Effector memory CD8-positive, alpha-beta T cell (primary cell): Measurements from ENCODE around the gene SMAP1.

Experiments used
- ATAC-seq: fragments of 150-1000 bp; cut with Tn5 transposase; replicated peaks from 2 replicates; pipeline ENCODE4 v1.10.0; 2021; ENCODE audit warnings: mild to moderate bottlenecking, moderate library complexity
- DNase-seq, 3 experiments: peaks; one replicate each; pipeline ENCODE4 v3.0.0; 2021
- H3K27ac Mint-ChIP-seq, 2 donors: one replicate each; pipeline ENCODE4 v1.8.0; 2022; ENCODE audit warnings: mild to moderate bottlenecking in 2 of 2, mixed read lengths in 2 of 2, moderate library complexity in 2 of 2
- H3K27me3 Mint-ChIP-seq, 2 donors: one replicate each; pipeline ENCODE4 v1.8.0; 2022; ENCODE audit warnings: mixed read lengths in 2 of 2
- H3K36me3 Mint-ChIP-seq: one replicate; pipeline ENCODE4 v1.8.0; 2022; ENCODE audit warnings: mild to moderate bottlenecking, moderate library complexity, mixed read lengths; ENCODE audit not compliant: insufficient read depth
- H3K4me1 Mint-ChIP-seq, 2 donors: one replicate each; pipeline ENCODE4 v1.8.0; 2022; ENCODE audit warnings: low read depth in 2 of 2, mixed read lengths in 2 of 2
- H3K4me3 Mint-ChIP-seq, 2 donors: one replicate each; pipeline ENCODE4 v1.8.0; 2022; ENCODE audit warnings: mild to moderate bottlenecking in 2 of 2, mixed read lengths in 2 of 2, moderate library complexity in 2 of 2
- H3K9me3 Mint-ChIP-seq, 2 donors: one replicate each; pipeline ENCODE4 v1.8.0; 2022; ENCODE audit warnings: mixed read lengths in 2 of 2

SMAP1 gene

GRCh38 chr6:70666706-70667105 lies 977 bp upstream of the SMAP1 start:
- H3K36me3 Mint-ChIP-seq = peaks cover 18% of the 10 kb centered on the region
- H3K27me3 Mint-ChIP-seq = peaks cover 0 to 10% of the 10 kb centered on the region in 2 donors
- H3K9me3 Mint-ChIP-seq = no peaks in the 10 kb centered on the region
- no peak for DNase-seq
- peak overlapping the region in 1 of 2 donors; percentile 81 for H3K4me3 Mint-ChIP-seq
- peaks cover 27 to 36% of the 10 kb centered on the region in 2 donors for H3K4me1 Mint-ChIP-seq
- peak overlapping the region; percentile 81 to 94 for H3K27ac Mint-ChIP-seq
- ATAC-seq = no peak

GRCh38 chr6:70667256-70667710 lies 400 bp upstream of the SMAP1 start:
- no peak for ATAC-seq
- H3K4me1 Mint-ChIP-seq = peaks cover 33 to 41% of the 10 kb centered on the region in 2 donors
- H3K36me3 Mint-ChIP-seq = peaks cover 18% of the 10 kb centered on the region
- H3K9me3 Mint-ChIP-seq = no peaks in the 10 kb centered on the region
- peaks cover 0 to 4% of the 10 kb centered on the region in 2 donors for H3K27me3 Mint-ChIP-seq
- H3K27ac Mint-ChIP-seq = peak overlapping the region; percentile 81 to 94
- H3K4me3 Mint-ChIP-seq = peak overlapping the region; percentile 81 to 93
- DNase-seq = no peak

- H3K27me3 Mint-ChIP-seq = no peaks in the 10 kb centered on the region
- peak overlapping the region; percentile 50 to 81 for H3K27ac Mint-ChIP-seq
- peaks cover 43 to 52% of the 10 kb centered on the region in 2 donors for H3K4me1 Mint-ChIP-seq
- peaks cover 18% of the 10 kb centered on the region for H3K36me3 Mint-ChIP-seq
- DNase-seq (no peak), ATAC-seq (no peak)
- peak overlapping the region; percentile 81 to 93 for H3K4me3 Mint-ChIP-seq
- no peaks in the 10 kb centered on the region for H3K9me3 Mint-ChIP-seq
Measured at GRCh38 chr6:70668499-70668812, 773 bp downstream of the SMAP1 start.

GRCh38 chr6:70669133-70669532 lies 1.4 kb downstream of the SMAP1 start:
- peak overlapping the region; percentile 50 to 81 for H3K27ac Mint-ChIP-seq
- DNase-seq (no peak), ATAC-seq (no peak)
- H3K4me3 Mint-ChIP-seq = peak overlapping the region; percentile 81 to 93
- H3K4me1 Mint-ChIP-seq = peaks cover 47 to 58% of the 10 kb centered on the region in 2 donors
- no peaks in the 10 kb centered on the region for H3K9me3 Mint-ChIP-seq
- H3K36me3 Mint-ChIP-seq = peaks cover 18% of the 10 kb centered on the region
- no peaks in the 10 kb centered on the region for H3K27me3 Mint-ChIP-seq

GRCh38 chr6:70672549-70672948 lies 4.9 kb downstream of the SMAP1 start:
- H3K27ac Mint-ChIP-seq = peak overlapping the region; percentile 5 to 53
- peaks cover 47 to 62% of the 10 kb centered on the region in 2 donors for H3K4me1 Mint-ChIP-seq
- no peak overlapping the region for H3K4me3 Mint-ChIP-seq
- no peak for ATAC-seq
- peaks cover 10% of the 10 kb centered on the region for H3K36me3 Mint-ChIP-seq
- H3K27me3 Mint-ChIP-seq = no peaks in the 10 kb centered on the region
- DNase-seq = no peak
- no peaks in the 10 kb centered on the region for H3K9me3 Mint-ChIP-seq

- ATAC-seq (no peak), DNase-seq (no peak)
- Mint-ChIP-seq H3K9me3 (no peaks in the 10 kb centered on the region), H3K36me3 (peaks cover 9% of the 10 kb centered on the region), H3K4me3 (no peak overlapping the region), H3K27me3 (no peaks in the 10 kb centered on the region), H3K4me1 (peaks cover 47 to 62% of the 10 kb centered on the region in 2 donors), H3K27ac (peak overlapping the region; percentile 5 to 80)
Measured at GRCh38 chr6:70673054-70673453, 5.4 kb downstream of the SMAP1 start.

GRCh38 chr6:70673601-70674000 lies 5.9 kb downstream of the SMAP1 start:
- ATAC-seq (peak; percentile 40), DNase-seq (no peak)

GRCh38 chr6:70675822-70676221 lies 8.1 kb downstream of the SMAP1 start:
- H3K9me3 Mint-ChIP-seq = no peaks in the 10 kb centered on the region
- no peak overlapping the region for H3K27ac Mint-ChIP-seq
- no peaks in the 10 kb centered on the region for H3K27me3 Mint-ChIP-seq
- H3K4me1 Mint-ChIP-seq = peaks cover 41 to 60% of the 10 kb centered on the region in 2 donors
- no peak for ATAC-seq
- H3K36me3 Mint-ChIP-seq = peaks cover 3% of the 10 kb centered on the region
- DNase-seq = no peak
- no peak overlapping the region for H3K4me3 Mint-ChIP-seq

More at GRCh38 chr6:70673601-70674000, 5.9 kb downstream of the SMAP1 start:
- Mint-ChIP-seq H3K4me1 (peaks cover 47 to 63% of the 10 kb centered on the region in 2 donors), H3K27me3 (no peaks in the 10 kb centered on the region), H3K36me3 (peaks cover 5% of the 10 kb centered on the region), H3K27ac (peak overlapping the region in 1 of 2 donors; percentile 80), H3K9me3 (no peaks in the 10 kb centered on the region), H3K4me3 (no peak overlapping the region)

- Mint-ChIP-seq H3K27ac (no peak overlapping the region), H3K27me3 (no peaks in the 10 kb centered on the region), H3K4me1 (peaks cover 34 to 60% of the 10 kb centered on the region in 2 donors), H3K4me3 (no peak overlapping the region), H3K36me3 (peaks cover 3% of the 10 kb centered on the region), H3K9me3 (no peaks in the 10 kb centered on the region)
- DNase-seq (no peak), ATAC-seq (no peak)
Measured at GRCh38 chr6:70676821-70677220, 9.1 kb downstream of the SMAP1 start.

- peaks cover 25 to 55% of the 10 kb centered on the region in 2 donors for H3K4me1 Mint-ChIP-seq
- H3K36me3 Mint-ChIP-seq = peaks cover 3% of the 10 kb centered on the region
- H3K9me3 Mint-ChIP-seq = no peaks in the 10 kb centered on the region
- H3K27ac Mint-ChIP-seq = no peak overlapping the region
- H3K27me3 Mint-ChIP-seq = no peaks in the 10 kb centered on the region
- no peak for ATAC-seq
- no peak overlapping the region for H3K4me3 Mint-ChIP-seq
- DNase-seq = no peak
Measured at GRCh38 chr6:70680396-70680795, 12.7 kb downstream of the SMAP1 start.

- Mint-ChIP-seq H3K36me3 (peaks cover under 1% of the 10 kb centered on the region), H3K27ac (peak overlapping the region; percentile 35 to 65), H3K4me1 (peaks cover 27 to 60% of the 10 kb centered on the region in 2 donors), H3K4me3 (no peak overlapping the region), H3K27me3 (no peaks in the 10 kb centered on the region), H3K9me3 (no peaks in the 10 kb centered on the region)
- DNase-seq = no peak
- ATAC-seq = peak; percentile 16
Measured at GRCh38 chr6:70684794-70685493, 17.3 kb downstream of the SMAP1 start.

- Mint-ChIP-seq H3K36me3 (no peaks in the 10 kb centered on the region), H3K4me3 (no peak overlapping the region)
Measured at GRCh38 chr6:70685494-70686180, 18.0 kb downstream of the SMAP1 start.

GRCh38 chr6:70686548-70687133 lies 19.0 kb downstream of the SMAP1 start:
- Mint-ChIP-seq H3K4me3 (no peak overlapping the region), H3K4me1 (peaks cover 28 to 54% of the 10 kb centered on the region in 2 donors), H3K27ac (no peak overlapping the region), H3K9me3 (no peaks in the 10 kb centered on the region), H3K27me3 (no peaks in the 10 kb centered on the region), H3K36me3 (no peaks in the 10 kb centered on the region)
- ATAC-seq (peak; percentile 64), DNase-seq (peak in 1 of 3 experiments; percentile 29)

More at GRCh38 chr6:70685494-70686180, 18.0 kb downstream of the SMAP1 start:
- no peak for ATAC-seq
- DNase-seq = no peak
- Mint-ChIP-seq H3K27ac (no peak overlapping the region), H3K4me1 (peaks cover 27 to 57% of the 10 kb centered on the region in 2 donors), H3K9me3 (no peaks in the 10 kb centered on the region), H3K27me3 (no peaks in the 10 kb centered on the region)
